NCI-H146 treated with DMSO at 0.1 percent for 48 hours (cell line): Measurements from ENCODE around the gene KMT2E.
"Not testable (repeated sequence)": the region's sequence is repeated elsewhere in the genome, so short reads cannot be mapped to it uniquely, and the experiment has no call there.

Experiments
- DNase-seq: peaks from one replicate; lab custom pipeline; 2025; ENCODE audit not compliant: unreplicated experiment; lab: John Stamatoyannopoulos, UW

The KMT2E gene, protein sequence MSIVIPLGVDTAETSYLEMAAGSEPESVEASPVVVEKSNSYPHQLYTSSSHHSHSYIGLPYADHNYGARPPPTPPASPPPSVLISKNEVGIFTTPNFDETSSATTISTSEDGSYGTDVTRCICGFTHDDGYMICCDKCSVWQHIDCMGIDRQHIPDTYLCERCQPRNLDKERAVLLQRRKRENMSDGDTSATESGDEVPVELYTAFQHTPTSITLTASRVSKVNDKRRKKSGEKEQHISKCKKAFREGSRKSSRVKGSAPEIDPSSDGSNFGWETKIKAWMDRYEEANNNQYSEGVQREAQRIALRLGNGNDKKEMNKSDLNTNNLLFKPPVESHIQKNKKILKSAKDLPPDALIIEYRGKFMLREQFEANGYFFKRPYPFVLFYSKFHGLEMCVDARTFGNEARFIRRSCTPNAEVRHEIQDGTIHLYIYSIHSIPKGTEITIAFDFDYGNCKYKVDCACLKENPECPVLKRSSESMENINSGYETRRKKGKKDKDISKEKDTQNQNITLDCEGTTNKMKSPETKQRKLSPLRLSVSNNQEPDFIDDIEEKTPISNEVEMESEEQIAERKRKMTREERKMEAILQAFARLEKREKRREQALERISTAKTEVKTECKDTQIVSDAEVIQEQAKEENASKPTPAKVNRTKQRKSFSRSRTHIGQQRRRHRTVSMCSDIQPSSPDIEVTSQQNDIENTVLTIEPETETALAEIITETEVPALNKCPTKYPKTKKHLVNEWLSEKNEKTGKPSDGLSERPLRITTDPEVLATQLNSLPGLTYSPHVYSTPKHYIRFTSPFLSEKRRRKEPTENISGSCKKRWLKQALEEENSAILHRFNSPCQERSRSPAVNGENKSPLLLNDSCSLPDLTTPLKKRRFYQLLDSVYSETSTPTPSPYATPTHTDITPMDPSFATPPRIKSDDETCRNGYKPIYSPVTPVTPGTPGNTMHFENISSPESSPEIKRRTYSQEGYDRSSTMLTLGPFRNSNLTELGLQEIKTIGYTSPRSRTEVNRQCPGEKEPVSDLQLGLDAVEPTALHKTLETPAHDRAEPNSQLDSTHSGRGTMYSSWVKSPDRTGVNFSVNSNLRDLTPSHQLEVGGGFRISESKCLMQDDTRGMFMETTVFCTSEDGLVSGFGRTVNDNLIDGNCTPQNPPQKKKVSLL (N-terminal part only)

DNA sequence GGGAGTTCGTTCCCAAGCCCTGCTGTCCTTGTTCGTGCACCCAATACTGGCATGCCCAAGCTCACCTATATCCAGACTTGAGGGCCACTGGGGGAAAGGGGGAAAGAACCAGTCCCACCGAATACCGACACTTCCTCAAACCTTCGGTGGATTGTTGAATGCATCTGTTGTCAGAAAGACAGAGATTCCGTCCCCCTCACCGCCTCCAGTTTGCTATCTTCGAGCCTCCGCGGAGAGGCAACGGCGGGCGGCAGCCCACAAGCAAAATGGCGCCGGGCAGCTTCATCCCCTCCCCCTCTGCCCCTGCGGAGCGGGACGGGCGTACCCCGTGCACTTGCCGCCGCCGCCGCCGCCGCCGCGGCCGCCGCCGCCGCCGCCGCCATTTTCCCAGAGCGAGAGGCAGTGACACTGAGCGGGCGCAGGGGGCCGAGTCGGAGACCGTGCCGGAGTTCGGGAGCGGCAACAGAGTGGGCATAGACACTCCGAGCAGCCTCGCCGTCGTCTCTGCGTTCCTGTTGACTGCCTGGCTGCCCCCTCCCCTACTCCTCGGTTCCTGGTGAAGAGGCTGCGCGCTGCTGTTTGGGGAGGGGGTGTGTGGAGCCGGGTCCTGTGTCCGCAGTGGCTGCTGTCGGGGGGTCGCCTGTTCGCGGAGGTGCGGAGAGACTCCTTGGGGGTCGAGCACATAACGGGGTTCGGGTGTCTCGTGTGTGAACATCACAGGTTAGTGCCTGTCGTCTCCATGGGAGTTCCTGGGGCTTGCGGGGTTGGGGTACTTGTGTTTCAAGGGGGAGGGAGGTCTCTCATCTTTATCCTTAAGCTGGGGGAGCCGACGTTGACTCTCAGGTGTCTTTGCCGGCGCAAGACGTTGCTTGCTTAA is at the start of gene KMT2E:
Gene KMT2E, plus strand, starts transcription at position 390 of the 877 bp plus-strand sequence. CDS start 26,748 bp downstream, outside the sequence.
- peak; percentile 67 for DNase-seq

DNA sequence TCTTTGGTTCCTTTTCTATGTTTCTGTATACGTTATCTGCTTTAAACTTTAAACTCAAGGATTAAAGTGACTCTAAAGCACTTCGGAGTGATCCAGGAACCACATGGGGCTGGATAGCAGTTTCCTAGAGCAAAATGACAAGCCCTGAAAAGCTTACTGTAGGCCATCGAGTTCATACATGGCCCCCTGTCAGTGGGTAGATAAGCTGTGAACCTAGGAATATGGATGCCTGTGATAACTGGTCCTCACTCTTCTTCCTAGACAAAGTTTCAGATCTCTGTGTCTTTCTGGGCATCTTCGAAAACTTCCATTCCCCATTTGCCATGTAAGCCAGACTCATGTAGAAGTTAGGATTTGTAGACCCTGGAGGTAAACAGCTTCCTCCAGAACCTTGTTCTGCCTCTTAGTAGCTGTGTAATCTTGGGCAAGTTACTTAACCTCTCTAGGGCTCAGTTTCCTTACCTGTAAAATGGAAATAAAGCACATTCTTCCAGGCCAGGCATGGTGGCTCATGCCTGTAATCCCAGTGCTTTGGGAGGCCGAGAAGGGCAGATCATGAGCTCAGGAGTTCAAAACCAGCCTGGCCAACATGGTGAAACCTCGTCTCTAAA is 49.3 kb upstream of the KMT2E start:
- DNase-seq = no peak

DNA sequence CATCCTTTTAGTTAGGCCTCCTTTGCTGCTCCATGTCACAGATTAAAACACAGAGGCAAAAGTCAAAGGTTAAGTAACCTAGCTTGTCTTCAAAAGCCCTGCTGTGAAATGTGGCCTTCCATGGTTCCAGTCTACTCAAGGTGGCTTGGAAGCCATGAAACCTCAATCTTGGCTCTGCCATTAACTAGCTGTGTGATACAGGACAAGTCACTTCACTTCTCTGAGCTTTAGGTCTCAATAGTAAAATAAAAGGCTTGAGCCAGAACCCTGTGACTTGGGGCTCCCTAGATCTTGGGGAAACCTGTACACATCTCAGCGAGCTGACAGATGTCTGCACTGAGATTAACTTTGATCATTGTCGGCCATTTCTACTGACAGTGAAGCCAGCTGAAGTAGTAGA is 48.0 kb upstream of the KMT2E start:
- no peak for DNase-seq

DNA sequence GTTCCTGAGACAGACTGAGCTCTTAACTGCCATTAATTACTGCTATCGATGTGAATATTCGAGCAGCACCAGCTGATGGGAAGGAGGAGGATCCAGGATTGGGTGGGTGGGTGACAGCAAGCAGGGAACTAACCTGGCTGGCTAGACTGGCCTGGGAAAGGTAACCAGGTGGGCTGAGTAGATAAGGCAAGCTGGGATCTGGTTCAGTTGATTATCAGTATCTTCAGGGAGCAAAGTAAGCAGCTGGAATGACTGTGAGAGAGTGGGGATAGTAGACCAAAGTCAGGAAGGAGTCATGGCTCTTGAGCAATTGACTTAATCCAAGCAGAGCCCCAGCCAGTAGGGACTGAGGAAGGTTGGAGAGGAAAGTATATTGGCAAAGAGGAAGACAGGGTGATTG is 46.9 kb upstream of the KMT2E start:
- no peak for DNase-seq

DNA sequence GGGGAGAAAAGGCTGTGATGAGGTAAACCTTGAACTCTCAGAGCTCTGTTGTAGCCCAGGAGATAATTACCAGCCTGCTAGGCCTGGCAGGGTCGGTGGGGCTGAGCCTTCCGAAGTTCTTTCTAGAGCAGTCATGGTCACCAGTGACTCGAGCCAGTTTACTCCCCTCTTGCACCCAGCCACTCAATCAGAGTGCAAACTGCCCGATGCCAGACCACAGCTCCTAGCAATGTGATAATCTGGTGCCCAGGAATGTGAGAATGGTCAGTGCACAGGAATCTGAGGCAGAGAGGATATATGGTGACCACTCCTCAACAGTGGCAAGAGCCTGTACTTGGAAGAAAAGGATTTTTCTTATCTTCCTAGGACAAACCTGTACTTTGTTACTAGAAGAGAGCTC is 46.4 kb upstream of the KMT2E start:
- no peak for DNase-seq

DNA sequence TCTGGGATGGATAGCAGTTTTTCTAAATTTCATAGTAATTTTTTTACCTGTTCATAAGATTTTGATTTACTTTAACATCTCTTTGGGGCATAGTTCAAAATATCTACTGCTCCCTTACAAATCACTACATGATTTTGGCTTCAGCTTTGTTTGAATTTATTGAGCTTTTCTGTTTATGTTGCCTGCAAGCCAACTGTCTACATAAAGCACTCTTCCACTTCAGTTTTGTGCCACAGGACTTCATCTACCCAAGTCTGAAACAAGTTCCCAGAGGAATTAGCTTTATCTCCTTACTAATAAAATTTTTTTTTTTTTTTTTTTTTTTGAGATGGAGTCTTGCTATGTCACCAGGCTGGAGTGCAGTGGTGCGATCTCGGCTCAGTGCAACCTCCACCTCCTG is 45.4 kb upstream of the KMT2E start:
- no peak for DNase-seq

DNA sequence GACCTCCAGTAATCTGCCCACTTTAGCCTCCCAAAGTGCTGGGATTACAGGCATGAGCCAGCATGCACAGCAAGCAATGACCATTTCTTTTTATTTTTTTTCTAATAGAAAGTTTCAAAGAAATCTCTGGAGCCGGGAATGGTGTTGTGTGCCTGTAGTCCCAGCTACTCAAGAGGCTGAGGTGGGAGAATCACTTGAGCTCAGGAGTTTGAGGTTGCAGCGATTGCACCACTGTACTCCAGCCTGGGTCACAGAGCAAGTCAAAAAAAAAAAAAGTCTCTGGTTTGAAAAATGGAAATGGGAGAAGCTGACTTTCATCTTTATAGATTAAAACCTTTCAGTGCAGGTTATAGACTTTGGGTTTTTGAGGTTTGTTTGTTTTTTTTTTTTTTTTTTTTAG is 44.8 kb upstream of the KMT2E start:
- no peak for DNase-seq

DNA sequence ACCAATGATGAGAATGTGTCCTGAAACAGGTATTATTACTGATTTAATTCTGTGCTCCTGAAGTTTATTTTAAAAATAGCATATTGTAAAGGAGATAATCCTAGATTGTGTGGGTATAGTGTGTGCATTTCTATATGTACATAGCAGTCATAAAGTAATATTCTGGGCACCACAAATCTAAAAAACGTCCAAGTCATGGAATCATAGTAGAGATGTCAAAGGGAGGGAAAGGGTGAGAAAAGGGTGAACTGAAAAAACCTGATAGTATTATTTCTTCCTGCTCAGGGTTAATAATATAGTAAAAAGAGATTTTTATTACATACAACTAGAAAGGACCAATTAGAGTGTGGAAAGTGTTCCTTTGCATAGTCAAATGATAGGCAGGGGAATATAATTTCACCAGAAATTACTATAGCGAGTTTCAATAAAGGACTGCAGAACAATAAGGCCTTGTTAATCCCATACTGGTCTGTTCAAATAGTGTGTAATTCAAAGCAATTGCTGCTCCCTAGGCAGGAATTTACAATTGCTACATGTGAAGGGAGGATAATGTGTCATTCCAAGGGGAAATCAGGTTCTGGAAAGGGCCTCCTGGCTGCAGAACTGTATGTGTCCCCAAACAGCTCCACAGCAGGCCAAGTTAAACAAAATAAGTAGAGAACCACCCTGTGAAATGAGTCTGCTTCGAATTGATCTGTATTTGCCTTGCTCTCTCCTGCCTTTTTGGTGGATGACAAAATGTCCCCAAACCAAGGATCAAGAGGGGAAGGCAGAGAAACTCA is 42.5 kb upstream of the KMT2E start:
- peak; percentile 71 for DNase-seq

DNA sequence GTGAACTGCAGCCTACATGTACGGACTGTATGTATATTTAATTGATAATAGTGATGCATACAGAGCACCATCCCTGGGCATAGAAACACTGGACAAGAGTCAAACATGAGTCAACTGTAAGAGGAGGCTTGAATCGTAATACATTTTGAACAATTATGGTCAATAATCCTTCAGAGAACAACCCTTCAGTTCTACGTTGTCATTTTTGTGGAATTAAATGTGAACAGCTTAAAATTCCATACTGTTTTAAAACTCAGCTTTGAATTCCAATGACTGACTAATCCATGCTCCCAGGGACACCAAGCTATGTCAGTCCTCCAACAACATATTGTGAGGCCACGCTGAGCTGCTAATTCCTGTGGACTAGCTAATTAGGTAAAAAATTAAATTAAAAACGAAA is 41.5 kb upstream of the KMT2E start:
- no peak for DNase-seq

DNA sequence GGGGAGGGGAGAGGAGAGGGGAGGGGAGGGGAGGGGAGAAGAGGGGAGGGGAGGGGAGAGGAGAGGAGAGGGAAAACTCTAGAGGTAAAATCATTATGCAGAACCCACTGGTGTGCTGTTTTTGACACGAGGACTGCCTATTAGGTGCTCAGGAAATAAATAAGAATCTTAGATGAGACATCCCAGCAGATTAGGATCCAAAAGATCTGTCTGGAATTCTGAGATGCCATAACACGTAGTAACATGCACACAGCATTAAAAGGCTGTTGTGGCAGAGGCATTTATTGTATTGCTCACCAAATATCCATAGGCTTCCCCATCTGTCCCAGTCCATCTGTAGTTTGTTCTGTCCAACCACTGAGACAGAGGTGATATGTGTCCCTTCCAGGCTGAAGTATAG is 40.8 kb upstream of the KMT2E start:
- DNase-seq = no peak

DNA sequence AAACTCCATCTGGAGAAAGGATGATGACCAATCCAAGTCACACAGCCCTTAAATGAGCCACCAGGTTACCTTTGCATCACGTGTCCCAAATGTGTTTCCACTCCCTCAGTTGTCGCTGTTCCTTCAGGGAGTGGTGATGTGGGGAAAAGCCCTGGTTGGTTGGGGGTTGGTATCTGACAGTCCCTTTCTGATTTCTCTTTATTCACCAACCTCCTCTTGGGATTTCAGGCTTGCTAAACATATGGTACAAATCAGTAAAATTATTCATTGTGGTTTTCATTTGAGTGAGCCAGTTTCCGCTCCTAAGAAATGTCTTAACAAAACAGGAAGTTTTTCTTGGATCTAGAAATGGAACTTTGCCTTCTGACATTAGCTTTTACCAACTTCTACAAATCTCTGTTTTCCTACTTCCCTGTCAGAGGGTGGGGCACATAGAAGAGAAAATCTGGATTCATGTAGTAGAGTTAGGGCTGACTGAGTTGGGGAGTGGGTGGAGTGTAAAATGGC is 40.0 kb upstream of the KMT2E start:
- DNase-seq = no peak

DNA sequence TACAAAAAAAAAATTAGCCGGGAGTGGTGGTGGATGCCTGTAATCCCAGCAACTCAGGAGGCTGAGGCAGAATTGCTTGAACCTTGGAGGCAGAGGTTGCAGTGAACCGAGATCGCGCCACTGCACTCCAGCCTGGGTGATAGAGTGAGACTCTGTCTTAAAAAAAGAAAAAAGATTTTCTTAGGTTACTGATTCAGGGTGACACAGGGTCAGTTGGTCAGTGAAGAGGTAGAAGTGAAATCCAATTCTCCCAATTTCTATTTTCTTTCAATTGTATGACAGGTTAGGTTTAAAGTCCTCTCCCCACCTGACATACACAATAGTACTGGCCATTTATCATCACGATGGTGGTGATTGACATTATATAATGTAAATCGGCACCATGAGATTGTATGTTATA is 38.5 kb upstream of the KMT2E start:
- not testable (repeated sequence) for DNase-seq

DNA sequence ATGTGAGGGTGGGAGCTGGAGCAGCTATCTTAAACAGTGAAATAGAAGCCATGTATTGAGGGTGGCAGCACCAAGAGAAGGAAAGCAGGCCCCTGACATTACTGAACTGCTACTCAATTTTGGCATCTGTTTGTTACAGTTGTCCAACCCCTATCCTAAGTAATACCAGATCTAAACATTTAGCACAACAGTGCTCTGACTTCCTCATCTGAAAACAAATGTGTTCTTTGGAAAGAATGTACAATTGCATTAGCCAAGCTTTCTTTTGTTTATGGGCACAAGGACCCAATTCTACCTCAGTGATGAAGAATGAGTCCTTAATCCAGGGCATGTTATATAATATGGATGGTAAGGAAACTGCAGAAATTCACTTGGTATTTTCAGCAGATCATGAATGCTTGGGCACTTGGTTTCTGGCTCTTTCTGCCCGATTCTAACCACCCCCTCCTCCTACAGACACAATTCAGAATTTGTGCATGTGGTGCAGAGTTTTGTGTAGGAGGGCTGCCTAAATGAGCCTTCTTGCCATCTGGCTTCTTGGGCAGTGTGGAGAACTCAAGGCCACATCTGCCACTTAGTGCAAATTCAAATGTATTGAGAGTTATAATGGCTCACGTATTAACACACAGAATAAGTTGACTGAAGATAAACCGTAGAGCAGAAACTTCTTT is 36.9 kb upstream of the KMT2E start:
- no peak for DNase-seq

DNA sequence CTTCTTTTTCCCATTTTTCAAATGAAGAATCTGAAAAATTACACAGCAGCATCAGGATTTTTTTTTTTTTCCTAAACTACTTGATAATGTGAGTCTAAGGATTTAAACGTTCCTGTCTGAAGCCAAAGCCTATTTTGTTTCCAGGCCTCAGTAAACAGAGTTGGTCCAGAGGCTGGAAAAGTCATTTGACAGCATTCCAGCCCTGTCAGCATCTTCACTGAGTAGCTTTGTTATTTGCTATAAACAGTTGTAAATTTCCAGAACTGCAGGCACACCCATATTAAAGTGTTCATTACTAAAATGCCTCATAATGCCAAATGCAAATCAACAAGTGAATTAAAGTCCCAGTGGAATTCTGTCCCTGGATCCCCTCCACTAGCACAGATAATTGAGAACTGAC is 35.5 kb upstream of the KMT2E start:
- no peak for DNase-seq

DNA sequence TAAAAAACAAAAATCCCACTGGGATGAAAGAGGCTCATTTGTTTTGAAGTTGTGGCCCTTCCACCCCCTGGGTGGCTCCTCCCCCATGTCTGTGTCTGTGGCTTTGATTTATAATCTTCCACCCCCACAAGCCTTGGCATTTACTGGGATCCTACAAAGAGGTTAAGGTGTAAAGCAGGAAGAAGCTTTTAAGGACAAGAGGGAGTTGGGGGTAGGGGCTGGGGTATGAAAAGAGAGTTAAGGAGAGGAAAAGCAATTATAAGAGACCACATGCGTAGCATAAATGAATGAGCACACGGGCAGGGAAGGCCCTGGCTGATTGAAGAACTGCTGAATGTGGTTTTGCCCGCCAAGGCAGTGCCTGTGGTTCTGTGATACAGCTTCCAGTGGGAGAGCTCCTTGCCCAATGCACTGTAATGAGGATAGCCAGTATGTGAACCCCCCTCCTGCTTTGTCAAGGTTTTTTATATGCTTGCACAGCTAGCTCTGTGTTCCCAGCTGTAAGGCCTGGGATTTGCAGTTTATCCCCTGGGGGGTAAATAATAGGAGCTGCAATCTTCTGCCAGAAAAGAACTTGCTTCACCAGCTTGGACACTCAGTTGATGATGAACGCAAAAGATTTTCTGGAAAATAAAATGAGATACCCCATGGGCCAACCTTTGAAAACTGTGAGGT is 34.7 kb upstream of the KMT2E start:
- DNase-seq = peak; percentile 38

DNA sequence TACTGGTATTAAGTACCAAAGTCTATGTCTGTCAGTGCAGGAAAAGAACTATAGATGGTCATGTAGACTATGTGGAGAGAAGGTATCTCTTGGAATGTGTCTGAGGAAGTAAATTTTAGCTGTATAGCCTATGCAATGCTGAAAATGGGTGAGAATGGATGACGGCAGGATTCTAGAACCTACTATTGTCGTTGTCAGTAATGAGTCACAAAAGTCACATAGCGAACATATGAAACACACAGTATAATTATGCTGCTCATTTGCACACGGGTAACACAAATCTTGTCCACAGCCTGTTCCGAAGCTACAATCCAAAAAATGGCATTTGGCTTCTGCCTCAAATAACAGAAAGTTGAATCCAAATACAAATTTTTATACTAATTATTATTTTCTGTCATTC is 33.6 kb upstream of the KMT2E start:
- no peak for DNase-seq

DNA sequence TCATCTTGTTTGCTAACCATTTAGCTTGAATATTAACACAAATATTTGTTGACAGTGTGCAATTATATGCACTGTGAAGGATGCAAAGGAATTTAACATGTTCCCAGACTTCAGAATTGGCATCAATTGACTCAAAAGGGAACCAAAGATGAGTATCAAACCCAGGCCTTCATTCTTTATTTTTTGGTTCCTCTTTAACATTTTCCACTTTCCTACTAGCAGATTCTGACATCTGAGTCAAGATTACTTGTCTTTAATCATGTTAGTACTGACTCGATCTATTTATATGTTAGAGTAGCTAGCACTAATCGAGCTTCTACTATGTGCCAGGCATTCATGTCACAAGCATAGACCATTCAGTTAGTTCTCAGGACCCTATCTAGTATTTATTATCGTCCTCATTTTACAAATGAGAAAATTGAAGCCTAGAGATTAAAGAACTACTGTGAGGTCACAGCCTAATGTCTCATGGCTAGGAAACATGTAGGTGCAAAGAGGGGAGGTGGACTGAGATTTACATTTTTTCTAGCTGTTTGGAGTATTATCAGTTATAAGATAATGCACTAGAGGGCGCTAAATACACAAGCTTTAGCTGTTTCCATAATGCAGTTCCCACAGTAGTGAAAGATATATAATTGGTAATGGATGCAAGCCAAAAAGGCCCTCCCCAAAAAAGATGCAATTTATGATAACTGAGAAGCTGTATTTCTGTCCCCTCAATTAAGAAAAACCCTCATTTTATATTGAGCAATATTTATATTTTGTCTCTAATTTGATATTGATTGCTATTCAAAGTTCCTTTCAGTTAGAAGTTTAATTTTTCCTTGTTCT is 32.9 kb upstream of the KMT2E start:
- peak; percentile 64 for DNase-seq
